Neural cell (in vitro differentiated cells): Measurements from ENCODE around the gene FAM83B. TPM values are rescaled to one million over a fixed set of nuclear protein-coding genes. Genes with fewer than 3 reads are reported as not detected.

Experiments
- H2AFZ ChIP-seq: fragments of 200-600, 300-800 bp; sonication (generic), shearing (Covaris generic); 2 replicates; pipeline ENCODE4 v1.6.0; 2014; ENCODE audit warnings: low read depth, mild to moderate bottlenecking, antibody characterized with exemption, low read length, moderate library complexity
- H3F3A ChIP-seq: fragments of 200-600 bp; shearing (Covaris generic); 2 replicates; pipeline ENCODE4 v1.6.1; 2016; ENCODE audit warnings: mild to moderate bottlenecking, moderate library complexity, mixed read lengths, antibody characterized with exemption, low read length; ENCODE audit not compliant: insufficient read depth, poor library complexity, severe bottlenecking
- H3K27ac ChIP-seq: fragments of 200-600, 300-800 bp; sonication (generic), shearing (Covaris generic); 2 replicates; pipeline ENCODE4 v1.5.1; 2014; ENCODE audit warnings: mild to moderate bottlenecking, low read length, moderate library complexity
- H3K27me3 ChIP-seq: fragments of 300-800, 200-600 bp; sonication (generic), shearing (Covaris generic); 2 replicates; pipeline ENCODE4 v1.6.0; 2014; ENCODE audit warnings: mild to moderate bottlenecking, low read depth, low read length, moderate library complexity; ENCODE audit not compliant: insufficient read depth
- H3K36me3 ChIP-seq: fragments of 300-800, 200-600 bp; sonication (generic), shearing (Covaris generic); 2 replicates; pipeline ENCODE4 v1.5.1; 2014; ENCODE audit warnings: mild to moderate bottlenecking, antibody characterized with exemption, low read length, moderate library complexity; ENCODE audit not compliant: insufficient read depth
- H3K4me2 ChIP-seq: fragments of 300-800, 200-600 bp; sonication (generic), shearing (Covaris generic); 2 replicates; pipeline ENCODE4 v1.6.0; 2014; ENCODE audit warnings: mild to moderate bottlenecking, low read length
- H3K4me3 ChIP-seq: fragments of 300-800, 200-600 bp; sonication (generic), shearing (Covaris generic); 2 replicates; pipeline ENCODE4 v1.5.1; 2014; ENCODE audit warnings: mild to moderate bottlenecking, low read length, moderate library complexity
- H3K79me2 ChIP-seq: fragments of 200-600 bp; shearing (Covaris generic); replicated peaks from 2 replicates; pipeline ENCODE4 v1.6.0; 2014; ENCODE audit warnings: mild to moderate bottlenecking, low read length, moderate library complexity; ENCODE audit not compliant: insufficient read depth
- H3K9ac ChIP-seq: fragments of 300-800, 200-600 bp; sonication (generic), shearing (Covaris generic); 2 replicates; pipeline ENCODE4 v1.6.1; 2016; ENCODE audit warnings: mild to moderate bottlenecking, low read length, mixed read lengths
- H3K9me2 ChIP-seq: fragments of 200-600 bp; shearing (Covaris generic); 2 replicates; pipeline ENCODE4 v1.6.1; 2016; ENCODE audit warnings: mild to moderate bottlenecking, low read length, mixed read lengths; ENCODE audit not compliant: insufficient read depth
- H3K9me3 ChIP-seq: fragments of 200-600, 300-800 bp; sonication (generic), shearing (Covaris generic); 2 replicates; pipeline ENCODE4 v1.6.1; 2016; ENCODE audit warnings: mild to moderate bottlenecking, mixed run types, low read length, moderate library complexity, mixed read lengths
- H4K20me1 ChIP-seq: fragments of 200-600 bp; shearing (Covaris generic); 2 replicates; pipeline ENCODE4 v1.6.1; 2016; ENCODE audit warnings: mild to moderate bottlenecking, mixed run types; ENCODE audit not compliant: insufficient read depth
- CTCF ChIP-seq: fragments of 450-650 bp; IDR thresholded peaks from 2 replicates; pipeline ENCODE4 v1.5.1; 2014; ENCODE audit warnings: antibody characterized with exemption, mild to moderate bottlenecking, moderate library complexity; ENCODE audit not compliant: poor library complexity, severe bottlenecking
- EP300 ChIP-seq: fragments of 450-650 bp; conservative IDR thresholded peaks from 2 replicates; pipeline ENCODE4 v1.6.1; 2014; ENCODE audit warnings: antibody characterized with exemption, mild to moderate bottlenecking, moderate library complexity; ENCODE audit not compliant: poor library complexity, severe bottlenecking
- EZH2 ChIP-seq: fragments of 200-600, 300-800 bp; shearing (Covaris generic), sonication (generic); IDR thresholded peaks from 2 replicates; pipeline ENCODE4 v1.6.1; 2014; ENCODE audit warnings: antibody characterized with exemption, low read length, borderline replicate concordance, mild to moderate bottlenecking; ENCODE audit not compliant: insufficient read depth, poor library complexity, severe bottlenecking
- MXI1 ChIP-seq: fragments of 450-650 bp; conservative IDR thresholded peaks from 2 replicates; pipeline ENCODE4 v1.6.1; 2014; ENCODE audit warnings: antibody characterized with exemption, mild to moderate bottlenecking; ENCODE audit not compliant: poor library complexity, severe bottlenecking
- POLR2AphosphoS5 ChIP-seq: IDR thresholded peaks from 2 replicates; pipeline ENCODE4 v1.6.1; 2012
- RAD21 ChIP-seq: fragments of 450-650 bp; conservative IDR thresholded peaks from 2 replicates; pipeline ENCODE4 v1.6.1; 2014; ENCODE audit warnings: antibody characterized with exemption, mild to moderate bottlenecking, moderate library complexity
- SMC3 ChIP-seq: fragments of 450-650 bp; conservative IDR thresholded peaks from 2 replicates; pipeline ENCODE4 v1.6.1; 2014; ENCODE audit warnings: antibody characterized with exemption, mild to moderate bottlenecking, moderate library complexity; ENCODE audit not compliant: poor library complexity
- TAF1 ChIP-seq: IDR thresholded peaks from 2 replicates; pipeline ENCODE4 v1.6.1; 2012; ENCODE audit warnings: low read depth
- polyA plus RNA-seq: library from polyadenylated mRNA; depleted of rRNA; stranded (reverse); fragments of >200 nt; gene quantifications from 2 replicates; pipeline ENCODE4 v1.2.3, GENCODE V29; 2014
- TF ChIP-seq, protein P1 (sequence below): IDR thresholded peaks from 2 replicates; pipeline ENCODE4 v1.6.1; 2012; ENCODE audit warnings: borderline replicate concordance

FAM83B gene
- polyA plus RNA-seq, 1 donor from 2014 or later = not detected

- Histone ChIP-seq H4K20me1 (no peaks in the 10 kb centered on the region), H3K36me3 (no peaks in the 10 kb centered on the region), H3K4me3 (no peak overlapping the region), H3K9me2 (no peaks in the 10 kb centered on the region), H3K9ac (no peak overlapping the region), H3K9me3 (no peaks in the 10 kb centered on the region), H3K27ac (no peak overlapping the region), H2AFZ (no peak overlapping the region), H3K4me2 (no peak overlapping the region), H3K27me3 (no peaks in the 10 kb centered on the region), H3K79me2 (no peaks in the 10 kb centered on the region), H3F3A (no peaks in the 10 kb centered on the region)
- TF ChIP-seq TAF1 (no peak), EP300 (no peak), MXI1 (no peak)
These were observed 31.2 kb downstream of the FAM83B start for GRCh38 chr6:54877713-54878317.

DNA sequence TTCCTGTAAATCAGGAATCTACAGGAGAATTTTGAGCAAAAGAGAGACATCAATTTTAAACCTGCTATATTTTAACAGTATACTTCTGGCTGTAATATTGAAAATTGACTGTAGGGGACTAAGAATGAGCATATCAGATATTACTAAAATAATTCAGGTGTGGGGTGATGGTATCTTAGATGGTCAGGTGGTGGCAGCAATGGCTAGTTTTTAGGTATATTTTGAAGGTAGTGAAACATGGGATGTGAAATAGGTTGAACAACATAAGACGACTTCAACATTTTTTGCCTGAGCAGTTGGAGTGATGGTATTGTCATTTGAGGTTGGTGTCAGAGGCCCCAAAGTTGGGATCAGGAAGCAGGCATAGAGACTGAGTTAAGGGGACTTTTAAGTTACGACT, 32.1 kb downstream of the FAM83B start:
- Histone ChIP-seq H3F3A (no peaks in the 10 kb centered on the region), H3K36me3 (no peaks in the 10 kb centered on the region), H4K20me1 (no peaks in the 10 kb centered on the region), H3K9me2 (no peaks in the 10 kb centered on the region), H3K27ac (no peak overlapping the region), H3K4me3 (no peak overlapping the region), H3K27me3 (no peaks in the 10 kb centered on the region), H2AFZ (no peak overlapping the region), H3K9me3 (no peaks in the 10 kb centered on the region), H3K79me2 (no peaks in the 10 kb centered on the region), H3K4me2 (no peak overlapping the region), H3K9ac (no peak overlapping the region)
- TF ChIP-seq CTCF (no peak), RAD21 (peak; percentile 29)

DNA sequence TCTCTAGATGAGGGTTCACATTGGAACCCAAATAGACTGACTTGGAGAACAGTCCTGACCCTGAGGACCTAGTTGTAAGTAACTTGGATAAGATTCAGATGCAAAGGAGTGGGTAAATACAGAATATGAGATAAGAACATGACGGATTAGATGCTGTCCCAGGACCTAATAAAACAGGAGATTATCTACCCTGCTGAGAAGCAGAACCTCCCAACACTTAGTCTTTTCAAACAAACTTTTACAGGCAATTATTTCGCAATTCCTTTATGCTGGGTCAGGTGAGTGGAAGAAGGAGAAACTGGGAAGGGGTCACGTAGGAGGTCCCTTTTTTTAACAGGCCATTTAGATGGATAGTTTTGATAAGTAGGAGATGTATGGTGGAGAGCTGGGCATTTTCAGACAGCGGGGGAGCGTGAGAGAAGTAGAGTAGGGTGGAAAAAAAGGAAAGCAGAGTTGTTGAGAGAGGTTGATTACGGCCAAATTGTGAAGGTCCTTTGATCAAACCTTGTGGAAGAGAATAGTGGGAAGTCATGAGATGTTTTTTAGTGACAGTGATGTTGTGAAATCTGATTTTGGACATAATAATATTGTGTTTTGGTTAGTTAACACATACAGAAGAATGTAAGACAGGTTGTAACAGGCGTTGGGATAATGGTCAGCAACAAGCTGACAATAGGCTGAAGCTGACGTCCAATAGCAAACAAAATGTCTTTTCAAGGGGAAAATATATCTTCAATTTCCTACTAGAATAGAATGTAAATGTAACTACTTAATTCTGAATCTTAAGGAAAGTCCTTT, 32.8 kb downstream of the FAM83B start:
- H3K9me3 ChIP-seq = no peaks in the 10 kb centered on the region
- no peak overlapping the region for H3K4me2 ChIP-seq
- no peaks in the 10 kb centered on the region for H3K79me2 ChIP-seq
- no peaks in the 10 kb centered on the region for H3K27me3 ChIP-seq
- H3K27ac ChIP-seq = no peak overlapping the region
- H3F3A ChIP-seq = no peaks in the 10 kb centered on the region
- TF ChIP-seq MXI1 = no peak
- TF ChIP-seq CTCF = no peak
- TF ChIP-seq, protein P1, sequence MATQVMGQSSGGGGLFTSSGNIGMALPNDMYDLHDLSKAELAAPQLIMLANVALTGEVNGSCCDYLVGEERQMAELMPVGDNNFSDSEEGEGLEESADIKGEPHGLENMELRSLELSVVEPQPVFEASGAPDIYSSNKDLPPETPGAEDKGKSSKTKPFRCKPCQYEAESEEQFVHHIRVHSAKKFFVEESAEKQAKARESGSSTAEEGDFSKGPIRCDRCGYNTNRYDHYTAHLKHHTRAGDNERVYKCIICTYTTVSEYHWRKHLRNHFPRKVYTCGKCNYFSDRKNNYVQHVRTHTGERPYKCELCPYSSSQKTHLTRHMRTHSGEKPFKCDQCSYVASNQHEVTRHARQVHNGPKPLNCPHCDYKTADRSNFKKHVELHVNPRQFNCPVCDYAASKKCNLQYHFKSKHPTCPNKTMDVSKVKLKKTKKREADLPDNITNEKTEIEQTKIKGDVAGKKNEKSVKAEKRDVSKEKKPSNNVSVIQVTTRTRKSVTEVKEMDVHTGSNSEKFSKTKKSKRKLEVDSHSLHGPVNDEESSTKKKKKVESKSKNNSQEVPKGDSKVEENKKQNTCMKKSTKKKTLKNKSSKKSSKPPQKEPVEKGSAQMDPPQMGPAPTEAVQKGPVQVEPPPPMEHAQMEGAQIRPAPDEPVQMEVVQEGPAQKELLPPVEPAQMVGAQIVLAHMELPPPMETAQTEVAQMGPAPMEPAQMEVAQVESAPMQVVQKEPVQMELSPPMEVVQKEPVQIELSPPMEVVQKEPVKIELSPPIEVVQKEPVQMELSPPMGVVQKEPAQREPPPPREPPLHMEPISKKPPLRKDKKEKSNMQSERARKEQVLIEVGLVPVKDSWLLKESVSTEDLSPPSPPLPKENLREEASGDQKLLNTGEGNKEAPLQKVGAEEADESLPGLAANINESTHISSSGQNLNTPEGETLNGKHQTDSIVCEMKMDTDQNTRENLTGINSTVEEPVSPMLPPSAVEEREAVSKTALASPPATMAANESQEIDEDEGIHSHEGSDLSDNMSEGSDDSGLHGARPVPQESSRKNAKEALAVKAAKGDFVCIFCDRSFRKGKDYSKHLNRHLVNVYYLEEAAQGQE = no peak
- no peak for TF ChIP-seq POLR2AphosphoS5
- TF ChIP-seq TAF1 = no peak
- no peak for TF ChIP-seq EP300
- TF ChIP-seq SMC3 = no peak
- TF ChIP-seq EZH2 = no peak
- TF ChIP-seq RAD21 = no peak
- no peaks in the 10 kb centered on the region for H4K20me1 ChIP-seq
- no peak overlapping the region for H2AFZ ChIP-seq
- no peak overlapping the region for H3K4me3 ChIP-seq
- no peaks in the 10 kb centered on the region for H3K9me2 ChIP-seq
- H3K9ac ChIP-seq = no peak overlapping the region
- no peaks in the 10 kb centered on the region for H3K36me3 ChIP-seq
